Osteoblast (primary cell): ENCODE data around the gene RAB11B. TPM values are rescaled to one million over a fixed set of nuclear protein-coding genes. Genes with fewer than 3 reads are reported as not detected.
A peak's percentile ranks its signal among the peaks of the same experiment; 100 is the strongest.
"Not testable (repeated sequence)": the region's sequence is repeated elsewhere in the genome, so short reads cannot be mapped to it uniquely, and the experiment has no call there.

Experiments
- DNase-seq: peaks from one replicate; pipeline ENCODE4 v3.0.0; 2011; ENCODE audit warnings: low spot score, mixed read lengths; ENCODE audit not compliant: insufficient read length; ENCODE audit errors: missing footprints
- H2AFZ ChIP-seq: 2 replicates; pipeline ENCODE4 v1.6.0; 2011; ENCODE audit warnings: mild to moderate bottlenecking, low read length
- H3K27ac ChIP-seq: 2 replicates; pipeline ENCODE4 v1.5.1; 2011; ENCODE audit warnings: mild to moderate bottlenecking, low read depth, low read length, moderate library complexity
- H3K27me3 ChIP-seq: 2 replicates; pipeline ENCODE4 v1.6.0; 2012; ENCODE audit warnings: mild to moderate bottlenecking, control low read depth, inconsistent platforms, low read length, moderate library complexity; ENCODE audit not compliant: insufficient read depth
- H3K36me3 ChIP-seq: 2 replicates; pipeline ENCODE4 v1.5.1; 2011; ENCODE audit warnings: mild to moderate bottlenecking, low read length, control low read depth, moderate library complexity; ENCODE audit not compliant: insufficient read depth
- H3K4me1 ChIP-seq: 2 replicates; pipeline ENCODE4 v1.5.1; 2011; ENCODE audit warnings: mild to moderate bottlenecking, low read length, control low read depth, moderate library complexity; ENCODE audit not compliant: insufficient read depth
- H3K4me2 ChIP-seq: 2 replicates; pipeline ENCODE4 v1.6.0; 2011; ENCODE audit warnings: mild to moderate bottlenecking, low read length; ENCODE audit not compliant: insufficient read depth
- H3K4me3 ChIP-seq: fragments of 200-600 bp; sonication (generic); 3 replicates; pipeline ENCODE4 v1.5.1; 2012; ENCODE audit warnings: mild to moderate bottlenecking, low read length, inconsistent platforms; ENCODE audit not compliant: insufficient read depth
- H3K79me2 ChIP-seq: 2 replicates; pipeline ENCODE4 v1.6.0; 2012; ENCODE audit warnings: mild to moderate bottlenecking, low read length, control low read depth, inconsistent platforms; ENCODE audit not compliant: insufficient read depth
- H3K9me3 ChIP-seq: 2 replicates; pipeline ENCODE4 v1.5.1; 2011; ENCODE audit warnings: low read depth, low read length, control low read depth
- H4K20me1 ChIP-seq: 2 replicates; pipeline ENCODE4 v1.6.0; 2012; ENCODE audit warnings: mild to moderate bottlenecking, low read length, control low read depth; ENCODE audit not compliant: insufficient read depth
- CTCF ChIP-seq: IDR thresholded peaks from 2 replicates; pipeline ENCODE4 v1.5.1; 2011; ENCODE audit warnings: mild to moderate bottlenecking, low read depth, low read length, moderate library complexity; ENCODE audit errors: extremely low read depth
- total RNA-seq: library from RNA; depleted of rRNA; stranded (reverse); fragments of >200 nt; gene quantifications from 2 replicates; pipeline ENCODE4 v1.2.3, GENCODE V29; 2012

RAB11B gene
- total RNA-seq, 1 donor = 24.2 TPM

GRCh38 chr19:8377598-8377997 lies 12.6 kb upstream of the RAB11B start:
- H3K4me2 ChIP-seq = no peak overlapping the region
- H3K9me3 ChIP-seq = no peaks in the 10 kb centered on the region
- no peaks in the 10 kb centered on the region for H3K4me1 ChIP-seq
- TF ChIP-seq CTCF = no peak
- H3K36me3 ChIP-seq = peaks cover 16% of the 10 kb centered on the region
- H2AFZ ChIP-seq = no peak overlapping the region
- peak; percentile 27 for DNase-seq
- peaks cover 4% of the 10 kb centered on the region for H4K20me1 ChIP-seq
- no peaks in the 10 kb centered on the region for H3K79me2 ChIP-seq
- H3K4me3 ChIP-seq = no peak overlapping the region
- no peak overlapping the region for H3K27ac ChIP-seq
- H3K27me3 ChIP-seq = no peaks in the 10 kb centered on the region

GRCh38 chr19:8379156-8379891 lies 10.8 kb upstream of the RAB11B start:
- DNase-seq, H3K27me3 ChIP-seq, H3K36me3 ChIP-seq, H4K20me1 ChIP-seq, H3K27ac ChIP-seq, H3K4me2 ChIP-seq, H3K9me3 ChIP-seq, H3K4me1 ChIP-seq, H2AFZ ChIP-seq, H3K4me3 ChIP-seq, H3K79me2 ChIP-seq: not testable (repeated sequence)

GRCh38 chr19:8384569-8384968 lies 5.6 kb upstream of the RAB11B start:
- H3K27ac ChIP-seq, H3K27me3 ChIP-seq, H2AFZ ChIP-seq, H3K4me2 ChIP-seq, H3K9me3 ChIP-seq, H4K20me1 ChIP-seq, DNase-seq, H3K4me1 ChIP-seq, H3K4me3 ChIP-seq, H3K36me3 ChIP-seq, H3K79me2 ChIP-seq: not testable (repeated sequence)

- not testable (repeated sequence) for H3K79me2 ChIP-seq, H2AFZ ChIP-seq, H3K27ac ChIP-seq, H3K4me3 ChIP-seq, DNase-seq, H3K4me1 ChIP-seq, H3K9me3 ChIP-seq, H3K4me2 ChIP-seq, H4K20me1 ChIP-seq, H3K27me3 ChIP-seq, H3K36me3 ChIP-seq
Observed at GRCh38 chr19:8385103-8385502, 5.1 kb upstream of the RAB11B start.

- H3K4me2 ChIP-seq, H4K20me1 ChIP-seq, H3K36me3 ChIP-seq, H3K79me2 ChIP-seq, DNase-seq, H3K27ac ChIP-seq, H3K4me3 ChIP-seq, H2AFZ ChIP-seq, H3K9me3 ChIP-seq, H3K4me1 ChIP-seq, H3K27me3 ChIP-seq: not testable (repeated sequence)
Observed at GRCh38 chr19:8385566-8385965, 4.6 kb upstream of the RAB11B start.

- not testable (repeated sequence) for DNase-seq, H3K36me3 ChIP-seq
Observed at GRCh38 chr19:8386419-8386818, 3.7 kb upstream of the RAB11B start.

More at GRCh38 chr19:8386419-8386818, 3.7 kb upstream of the RAB11B start:
- not testable (repeated sequence) for H3K79me2 ChIP-seq, H3K27me3 ChIP-seq, H3K4me1 ChIP-seq, H3K27ac ChIP-seq, H3K4me3 ChIP-seq, H4K20me1 ChIP-seq, H3K4me2 ChIP-seq, H3K9me3 ChIP-seq, H2AFZ ChIP-seq
